ENCODE data around the gene UBE2N. TPM values are rescaled to one million over a fixed set of nuclear protein-coding genes. Genes with fewer than 3 reads are reported as not detected.

Gene UBE2N
- total and polyA plus RNA-seq, 10 of the 15 experiments (the other 5 are each of a cell fraction or from before 2014, with no cell fraction given): 243 to 945 (median 443) TPM

DNA sequence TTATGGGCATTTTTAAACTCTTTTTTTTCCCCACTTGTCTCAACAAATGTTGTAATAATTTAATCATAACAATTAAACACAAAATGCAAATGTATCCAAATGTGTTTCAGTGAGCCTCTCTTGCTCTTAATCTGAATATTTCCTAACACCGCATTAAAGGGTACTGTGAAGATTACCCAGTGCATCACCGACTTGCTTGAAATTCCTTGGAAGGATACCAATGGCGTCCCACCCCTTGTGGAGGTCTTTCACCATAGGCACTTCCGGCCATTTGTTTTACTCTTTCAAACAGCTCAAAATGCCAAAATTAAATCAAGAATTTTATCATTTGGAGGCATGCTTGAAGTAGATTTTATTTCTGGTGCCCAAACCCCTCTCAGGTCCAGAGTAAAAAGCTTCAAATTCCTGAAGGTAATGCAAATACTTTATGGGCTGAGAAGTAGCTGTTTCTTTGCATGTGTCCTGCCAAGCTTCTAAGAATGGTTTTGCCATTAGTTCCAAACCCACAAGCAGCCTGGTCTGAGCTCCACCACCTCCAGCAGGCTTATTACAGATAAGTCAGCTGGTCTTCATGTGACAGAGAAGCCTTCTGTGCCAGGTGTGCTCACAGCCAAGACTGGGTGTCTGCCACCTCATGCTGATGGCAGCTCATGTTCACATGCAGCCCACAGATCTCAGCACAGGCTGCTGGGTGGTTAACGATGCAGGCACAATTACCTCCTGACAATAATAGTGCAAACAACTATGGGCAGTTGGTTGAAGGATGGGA, 80.4 kb downstream of the UBE2N start:
- DNase-seq (ENCODE audit: low read depth, low spot score): no peak
- Histone ChIP-seq H2AFZ (ENCODE audit: control insufficient read depth, low read depth, low read length) (no peak overlapping the region), H3K27me3 (replicated peaks in 1 of 2; ENCODE audit: control insufficient read depth in 2 of 2, insufficient read depth in 2 of 2, low read length in 1 of 2) (no peaks in the 10 kb centered on the region), H3K27ac (ENCODE audit: control insufficient read depth, insufficient read depth) (no peak overlapping the region), H3K4me2 (ENCODE audit: control insufficient read depth, insufficient read depth) (no peak overlapping the region), H3K36me3 (ENCODE audit: control insufficient read depth in 2 of 2, insufficient read depth in 2 of 2, low read length in 1 of 2) (no peaks in the 10 kb centered on the region), H4K20me1 (ENCODE audit: control insufficient read depth, insufficient read depth) (no peaks in the 10 kb centered on the region), H3K9me3 (replicated peaks; ENCODE audit: control insufficient read depth, insufficient read depth, low read length) (no peaks in the 10 kb centered on the region), H3K4me1 (ENCODE audit: control insufficient read depth, insufficient read depth, low read length) (peaks cover 24% of the 10 kb centered on the region), H3K79me2 (ENCODE audit: control insufficient read depth, insufficient read depth, low read length) (no peaks in the 10 kb centered on the region), H3K4me3 (no peak overlapping the region), H3K9ac (ENCODE audit: control insufficient read depth, insufficient read depth, low read length) (no peak overlapping the region)
- no peak for FAIRE-seq
- no TSS peak for BruUV-seq (replicated peaks)
- RAD21 ChIA-PET (ENCODE audit: unreplicated experiment): interaction anchor here (0.7 to 1.4 kb wide), 2 partner anchors 12 to 23 kb away, joined by 3 read pairs; no protein-coding TSS in a partner anchor
- ATAC-seq: no peak
- in situ Hi-C loops (cut with MboI) (no loop called here), intact Hi-C loops (cut with micrococcal nuclease; ENCODE audit: unreplicated experiment) (no loop called here)
- 89% methylated on average over 5 of the region's 5 CpGs for WGBS (ENCODE audit: insufficient coverage, insufficient replicate concordance, low lambda C conversion rate, missing lambda C conversion rate)
- POLR2A ChIA-PET: interaction anchor here (0.6 to 1.1 kb wide), 3 partner anchors 15 to 657 kb away, joined by 3 read pairs; no protein-coding TSS in a partner anchor
- SMC1A ChIA-PET (ENCODE audit: uncharacterized antibody, unreplicated experiment): interaction anchor here (0.5 to 1.2 kb wide), 6 partner anchors 12 to 117 kb away, joined by 3 to 4 read pairs (median 3); no protein-coding TSS in a partner anchor
- CTCF ChIA-PET: interaction anchor here (0.8 to 1.0 kb wide), 4 partner anchors 12 to 65 kb away, joined by 3 read pairs; no protein-coding TSS in a partner anchor
- no peak for TF ChIP-seq RBBP5 (conservative IDR thresholded peaks at IDR 0.05)
- TF ChIP-seq EGR1 (IDR thresholded peaks at IDR 0.05; ENCODE audit: borderline replicate concordance in 1 of 2, low read depth in 2 of 2, low read length in 2 of 2): no peak
- TF ChIP-seq, protein P1, sequence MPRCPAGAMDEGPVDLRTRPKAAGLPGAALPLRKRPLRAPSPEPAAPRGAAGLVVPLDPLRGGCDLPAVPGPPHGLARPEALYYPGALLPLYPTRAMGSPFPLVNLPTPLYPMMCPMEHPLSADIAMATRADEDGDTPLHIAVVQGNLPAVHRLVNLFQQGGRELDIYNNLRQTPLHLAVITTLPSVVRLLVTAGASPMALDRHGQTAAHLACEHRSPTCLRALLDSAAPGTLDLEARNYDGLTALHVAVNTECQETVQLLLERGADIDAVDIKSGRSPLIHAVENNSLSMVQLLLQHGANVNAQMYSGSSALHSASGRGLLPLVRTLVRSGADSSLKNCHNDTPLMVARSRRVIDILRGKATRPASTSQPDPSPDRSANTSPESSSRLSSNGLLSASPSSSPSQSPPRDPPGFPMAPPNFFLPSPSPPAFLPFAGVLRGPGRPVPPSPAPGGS (IDR thresholded peaks at IDR 0.05; ENCODE audit: borderline replicate concordance, insufficient read depth, low read depth, low read length, poor library complexity, severe bottlenecking): no peak
- TF ChIP-seq CBX3 (IDR thresholded peaks at IDR 0.05; ENCODE audit: borderline replicate concordance, low read depth): no peak
- no peak for TF ChIP-seq LARP7 (IDR thresholded peaks at IDR 0.05)
- no peak for TF ChIP-seq POU2F2 (IDR thresholded peaks at IDR 0.05; ENCODE audit: borderline replicate concordance, low read depth, low read length)
- no peak for TF ChIP-seq CHD2 (IDR thresholded peaks at IDR 0.05; ENCODE audit: borderline replicate concordance, low read depth, low read length)
- TF ChIP-seq NFIC (IDR thresholded peaks at IDR 0.05; ENCODE audit: low read depth, low read length): no peak
- no peak for TF ChIP-seq MEF2B (IDR thresholded peaks at IDR 0.05; ENCODE audit: partially characterized antibody, poor library complexity, severe bottlenecking)
- no peak for TF ChIP-seq KLF5 (IDR thresholded peaks at IDR 0.05; ENCODE audit: partially characterized antibody)
- TF ChIP-seq, protein P2, sequence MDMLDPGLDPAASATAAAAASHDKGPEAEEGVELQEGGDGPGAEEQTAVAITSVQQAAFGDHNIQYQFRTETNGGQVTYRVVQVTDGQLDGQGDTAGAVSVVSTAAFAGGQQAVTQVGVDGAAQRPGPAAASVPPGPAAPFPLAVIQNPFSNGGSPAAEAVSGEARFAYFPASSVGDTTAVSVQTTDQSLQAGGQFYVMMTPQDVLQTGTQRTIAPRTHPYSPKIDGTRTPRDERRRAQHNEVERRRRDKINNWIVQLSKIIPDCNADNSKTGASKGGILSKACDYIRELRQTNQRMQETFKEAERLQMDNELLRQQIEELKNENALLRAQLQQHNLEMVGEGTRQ (IDR thresholded peaks at IDR 0.05; ENCODE audit: borderline replicate concordance, low read depth, low read length): no peak
- TF ChIP-seq POLR2A (IDR thresholded peaks at IDR 0.05; ENCODE audit: low read depth, low read length): no peak
- TF ChIP-seq TAF1 (IDR thresholded peaks at IDR 0.05; ENCODE audit: borderline replicate concordance, low read depth, low read length): no peak
- TF ChIP-seq GATAD2B (conservative IDR thresholded peaks at IDR 0.05; ENCODE audit: low read depth): no peak
- no peak for TF ChIP-seq ZSCAN29 (IDR thresholded peaks at IDR 0.05)
- no peak for TF ChIP-seq HCFC1 (IDR thresholded peaks at IDR 0.05; ENCODE audit: low read length)
- TF ChIP-seq, protein P3, sequence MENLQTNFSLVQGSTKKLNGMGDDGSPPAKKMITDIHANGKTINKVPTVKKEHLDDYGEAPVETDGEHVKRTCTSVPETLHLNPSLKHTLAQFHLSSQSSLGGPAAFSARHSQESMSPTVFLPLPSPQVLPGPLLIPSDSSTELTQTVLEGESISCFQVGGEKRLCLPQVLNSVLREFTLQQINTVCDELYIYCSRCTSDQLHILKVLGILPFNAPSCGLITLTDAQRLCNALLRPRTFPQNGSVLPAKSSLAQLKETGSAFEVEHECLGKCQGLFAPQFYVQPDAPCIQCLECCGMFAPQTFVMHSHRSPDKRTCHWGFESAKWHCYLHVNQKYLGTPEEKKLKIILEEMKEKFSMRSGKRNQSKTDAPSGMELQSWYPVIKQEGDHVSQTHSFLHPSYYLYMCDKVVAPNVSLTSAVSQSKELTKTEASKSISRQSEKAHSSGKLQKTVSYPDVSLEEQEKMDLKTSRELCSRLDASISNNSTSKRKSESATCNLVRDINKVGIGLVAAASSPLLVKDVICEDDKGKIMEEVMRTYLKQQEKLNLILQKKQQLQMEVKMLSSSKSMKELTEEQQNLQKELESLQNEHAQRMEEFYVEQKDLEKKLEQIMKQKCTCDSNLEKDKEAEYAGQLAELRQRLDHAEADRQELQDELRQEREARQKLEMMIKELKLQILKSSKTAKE (IDR thresholded peaks at IDR 0.05; ENCODE audit: low read depth, poor library complexity, severe bottlenecking): no peak
